ENCODE measurements around the gene RALGAPA1.

The RALGAPA1 gene

GRCh38 chr14:35578639-35579038, 230.5 kb downstream of the RALGAPA1 start:
- H3K27ac ChIP-seq, result no peak overlapping the region
- TF ChIP-seq ZFX (IDR thresholded peaks at IDR 0.05) (no peak), CTCF (conservative IDR thresholded peaks at IDR 0.05) (no peak)

GRCh38 chr14:35578135-35578534, 231.0 kb downstream of the RALGAPA1 start:
- no peak overlapping the region for H3K27ac ChIP-seq
- TF ChIP-seq ZFX (IDR thresholded peaks at IDR 0.05), result no peak
- TF ChIP-seq CTCF (conservative IDR thresholded peaks at IDR 0.05), result no peak

GRCh38 chr14:35576856-35577255, 232.2 kb downstream of the RALGAPA1 start:
- no peak for TF ChIP-seq ZFX (IDR thresholded peaks at IDR 0.05)
- TF ChIP-seq CTCF (conservative IDR thresholded peaks at IDR 0.05), result no peak
- H3K27ac ChIP-seq, result no peak overlapping the region

GRCh38 chr14:35576260-35576659, 232.8 kb downstream of the RALGAPA1 start:
- no peak overlapping the region for H3K27ac ChIP-seq
- TF ChIP-seq ZFX (IDR thresholded peaks at IDR 0.05) (no peak), CTCF (conservative IDR thresholded peaks at IDR 0.05) (no peak)

GRCh38 chr14:35573911-35574310, 235.2 kb downstream of the RALGAPA1 start:
- TF ChIP-seq ZFX (IDR thresholded peaks at IDR 0.05) (no peak), CTCF (conservative IDR thresholded peaks at IDR 0.05) (no peak)
- H3K27ac ChIP-seq, result no peak overlapping the region

- no peak for TF ChIP-seq ZFX (IDR thresholded peaks at IDR 0.05)
- no peak for TF ChIP-seq CTCF (conservative IDR thresholded peaks at IDR 0.05)
- H3K27ac ChIP-seq, result no peak overlapping the region
Observed at GRCh38 chr14:35571598-35571997, 237.5 kb downstream of the RALGAPA1 start.

- TF ChIP-seq ZFX (IDR thresholded peaks at IDR 0.05) (no peak), CTCF (conservative IDR thresholded peaks at IDR 0.05) (no peak)
Observed at GRCh38 chr14:35565871-35566464, 243.1 kb downstream of the RALGAPA1 start.

More at GRCh38 chr14:35565871-35566464, 243.1 kb downstream of the RALGAPA1 start:
- H3K27ac ChIP-seq, result no peak overlapping the region

All from C4-2B (cell line).